ENCODE results near the gene TOX4.
A peak's percentile ranks its signal among the peaks of the same experiment; 100 is the strongest.

Gene TOX4

DNA sequence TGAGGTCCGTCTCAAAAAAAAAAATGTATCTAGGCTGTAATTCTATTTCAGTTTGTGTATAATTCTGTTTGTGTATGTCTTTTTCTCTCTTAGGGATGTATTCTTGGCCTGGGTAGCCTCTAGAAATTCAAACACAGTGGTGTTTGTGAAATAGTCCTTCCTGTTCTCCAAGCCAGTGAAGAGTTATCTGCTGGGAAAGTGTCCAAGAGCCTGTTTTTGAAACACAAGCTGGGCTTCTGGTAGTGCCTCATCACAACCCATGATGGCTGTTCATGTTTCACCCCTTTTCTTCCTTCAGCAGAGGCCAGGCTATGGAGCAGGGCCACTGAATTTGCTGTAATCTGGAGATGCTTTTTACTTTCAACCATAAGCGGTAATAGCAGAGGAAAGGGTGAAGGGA, 19.5 kb downstream of the TOX4 start:
- H3K9ac ChIP-seq (ENCODE audit: low read length), result no peak overlapping the region
- H2BK5ac ChIP-seq (ENCODE audit: low read depth, low read length, poor library complexity, severe bottlenecking), result no peak overlapping the region
- H3K79me1 ChIP-seq (replicated peaks; ENCODE audit: low read length, poor library complexity, severe bottlenecking), result peaks cover 8% of the 10 kb centered on the region

DNA sequence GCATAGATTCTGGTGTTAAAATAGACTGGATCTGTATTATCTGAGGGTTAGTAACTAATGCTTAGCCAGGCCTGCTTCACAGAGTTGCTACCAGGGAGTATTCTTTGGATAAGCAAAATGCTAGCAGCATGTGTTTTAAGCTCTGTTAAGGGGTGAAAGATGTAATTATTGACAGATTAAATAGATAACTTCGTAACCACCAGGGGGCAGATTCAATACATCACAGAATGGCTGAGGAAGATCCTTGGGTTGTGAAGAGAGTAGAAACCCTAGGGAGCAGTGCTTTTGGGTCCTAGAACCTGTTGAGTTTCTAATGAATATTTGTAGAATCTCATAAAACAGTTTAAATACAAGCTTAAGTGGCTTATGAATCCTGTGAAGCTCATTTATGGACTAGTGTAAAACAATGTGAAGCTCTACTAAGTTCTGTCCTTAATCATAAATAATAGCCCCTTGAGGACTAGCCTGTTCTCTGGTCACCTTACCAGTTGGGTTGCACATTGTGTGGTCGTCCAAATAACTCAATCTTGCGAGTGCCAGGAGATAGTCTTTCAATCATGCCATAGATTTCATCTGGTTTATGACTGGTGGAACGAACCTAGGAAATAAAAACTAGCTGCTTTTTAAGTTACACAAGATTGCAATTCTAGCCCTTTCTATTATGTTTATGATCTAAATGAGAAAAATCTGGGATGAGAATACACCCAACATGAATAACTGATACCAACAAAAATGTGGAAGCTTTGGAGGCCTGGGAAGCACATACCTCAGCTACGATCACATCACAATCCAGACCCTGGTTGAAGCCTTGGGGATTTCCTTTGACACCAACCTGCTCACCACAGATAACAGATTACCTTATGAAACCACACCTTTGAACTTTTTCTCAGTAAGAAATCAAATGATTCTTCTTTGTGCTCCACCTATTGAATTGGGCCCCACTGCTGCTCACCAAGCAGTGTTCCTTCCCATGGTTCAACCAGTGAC, 21.8 kb downstream of the TOX4 start:
- H2BK120ac ChIP-seq (ENCODE audit: low read depth, low read length), result no peak overlapping the region
- 93% methylated on average over 4 of the region's 5 CpGs for WGBS

More for the DNA sequence above, 19.5 kb downstream of the TOX4 start:
- Histone ChIP-seq H2BK15ac (ENCODE audit: low read depth, poor library complexity, severe bottlenecking) (no peak overlapping the region), H3K23ac (ENCODE audit: low read length in 2 of 2) (no peak overlapping the region), H4K91ac (ENCODE audit: low read length) (no peak overlapping the region), H3K27ac (ENCODE audit: low read length, poor library complexity, severe bottlenecking) (no peak overlapping the region), H3K4me2 (ENCODE audit: low read length, poor library complexity, severe bottlenecking) (no peak overlapping the region), H2BK12ac (ENCODE audit: low read length in 2 of 2) (no peak overlapping the region), H2AK5ac (ENCODE audit: low read length, severe bottlenecking) (no peak overlapping the region), H2BK120ac (ENCODE audit: low read depth, low read length) (no peak overlapping the region), H3K27me3 (ENCODE audit: control insufficient read depth in 1 of 2, insufficient read depth in 1 of 2, low read length in 2 of 2) (no peaks in the 10 kb centered on the region), H3K18ac (ENCODE audit: low read depth in 1 of 2, low read length in 2 of 2) (no peak overlapping the region), H3K14ac (ENCODE audit: low read length in 2 of 2) (no peak overlapping the region), H3K36me3 (ENCODE audit: control insufficient read depth in 1 of 2, insufficient read depth in 2 of 2, low read depth in 1 of 2, low read length in 2 of 2) (peaks cover 30 to 89% of the 10 kb centered on the region in 2 experiments), H3K9me3 (ENCODE audit: control insufficient read depth, low read length) (no peaks in the 10 kb centered on the region), H3K4me1 (ENCODE audit: control insufficient read depth, insufficient read depth, low read depth, low read length) (peaks cover 4% of the 10 kb centered on the region), H3K4ac (ENCODE audit: low read depth in 1 of 2, low read length in 2 of 2) (no peak overlapping the region), H4K8ac (ENCODE audit: low read length) (no peak overlapping the region), H3K4me3 (ENCODE audit: insufficient read depth in 1 of 2, low read depth in 1 of 2, low read length in 2 of 2) (no peak overlapping the region), H2AFZ (ENCODE audit: low read depth, low read length) (no peak overlapping the region)
- DNase-seq, result no peak
- WGBS, result 100% methylated on average over 2 of the region's 2 CpGs

DNA sequence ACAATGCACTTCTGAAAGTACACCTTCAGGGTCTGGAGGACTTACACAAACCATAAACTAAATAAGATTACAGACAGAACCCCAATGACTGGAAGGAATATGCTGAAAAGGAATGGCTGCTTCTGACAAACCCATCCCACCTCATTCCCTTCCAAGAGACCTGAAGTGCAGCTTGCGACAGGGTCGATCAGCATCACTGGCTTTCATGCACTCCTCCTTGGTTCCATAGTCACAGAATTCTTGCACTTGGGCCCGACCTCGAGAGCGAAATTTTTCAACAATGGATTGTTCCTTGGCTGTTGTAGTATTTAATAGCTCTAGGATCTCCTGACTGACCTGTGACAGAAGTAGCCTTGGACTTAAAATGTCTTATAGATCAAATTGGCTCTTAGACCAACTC, 24.6 kb downstream of the TOX4 start:
- 98% methylated on average over 5 of the region's 5 CpGs for WGBS
- Histone ChIP-seq H2BK12ac (ENCODE audit: low read length in 2 of 2) (peak overlapping the region in 1 of 2 experiments; percentile 54), H2AFZ (ENCODE audit: low read depth, low read length) (no peak overlapping the region)

More for the DNA sequence above, 21.8 kb downstream of the TOX4 start:
- Histone ChIP-seq H3K4me3 (ENCODE audit: insufficient read depth in 1 of 2, low read depth in 1 of 2, low read length in 2 of 2) (no peak overlapping the region), H3K4ac (ENCODE audit: low read depth in 1 of 2, low read length in 2 of 2) (no peak overlapping the region), H4K8ac (ENCODE audit: low read length) (no peak overlapping the region), H3K4me1 (ENCODE audit: control insufficient read depth, insufficient read depth, low read depth, low read length) (peaks cover 4% of the 10 kb centered on the region), H3K36me3 (ENCODE audit: control insufficient read depth in 1 of 2, insufficient read depth in 2 of 2, low read depth in 1 of 2, low read length in 2 of 2) (peaks cover 26 to 94% of the 10 kb centered on the region in 2 experiments), H2BK15ac (ENCODE audit: low read depth, poor library complexity, severe bottlenecking) (no peak overlapping the region), H3K79me1 (replicated peaks; ENCODE audit: low read length, poor library complexity, severe bottlenecking) (peaks cover 18% of the 10 kb centered on the region), H3K9ac (ENCODE audit: low read length) (peak overlapping the region; percentile 56), H3K9me3 (ENCODE audit: control insufficient read depth, low read length) (no peaks in the 10 kb centered on the region), H2AFZ (ENCODE audit: low read depth, low read length) (no peak overlapping the region), H3K14ac (ENCODE audit: low read length in 2 of 2) (no peak overlapping the region), H2AK5ac (ENCODE audit: low read length, severe bottlenecking) (no peak overlapping the region), H3K23ac (ENCODE audit: low read length in 2 of 2) (no peak overlapping the region), H3K27ac (ENCODE audit: low read length, poor library complexity, severe bottlenecking) (peak overlapping the region; percentile 38), H2BK5ac (ENCODE audit: low read depth, low read length, poor library complexity, severe bottlenecking) (no peak overlapping the region), H3K27me3 (ENCODE audit: control insufficient read depth in 1 of 2, insufficient read depth in 1 of 2, low read length in 2 of 2) (no peaks in the 10 kb centered on the region), H2BK12ac (ENCODE audit: low read length in 2 of 2) (no peak overlapping the region), H4K91ac (ENCODE audit: low read length) (no peak overlapping the region), H3K4me2 (ENCODE audit: low read length, poor library complexity, severe bottlenecking) (no peak overlapping the region), H3K18ac (ENCODE audit: low read depth in 1 of 2, low read length in 2 of 2) (no peak overlapping the region)
- peak; percentile 66 for DNase-seq

DNA sequence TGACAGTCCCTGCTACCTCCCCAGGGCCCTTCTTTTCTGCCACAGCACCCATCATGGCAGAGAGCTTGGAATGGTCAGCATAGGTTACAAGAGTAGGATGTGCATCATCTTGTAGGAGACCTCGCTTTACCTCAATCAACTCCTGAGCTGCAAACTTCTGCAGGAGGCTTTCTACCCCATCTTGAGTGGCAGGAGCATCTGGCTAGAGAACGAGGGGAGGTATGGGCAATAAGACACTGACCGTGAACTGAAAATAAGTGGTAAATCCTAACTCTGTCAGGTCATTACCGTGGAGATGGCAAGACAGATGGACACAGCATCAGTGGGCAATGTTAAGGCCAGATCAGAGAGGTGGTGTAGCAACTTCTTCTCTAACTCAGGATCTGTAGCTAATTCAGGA, 26.4 kb downstream of the TOX4 start:
- Histone ChIP-seq H3K79me1 (replicated peaks; ENCODE audit: low read length, poor library complexity, severe bottlenecking) (peaks cover 19% of the 10 kb centered on the region), H3K36me3 (ENCODE audit: control insufficient read depth in 1 of 2, insufficient read depth in 2 of 2, low read depth in 1 of 2, low read length in 2 of 2) (peaks cover 24 to 71% of the 10 kb centered on the region in 2 experiments), H2BK12ac (ENCODE audit: low read length in 2 of 2) (no peak overlapping the region), H4K91ac (ENCODE audit: low read length) (no peak overlapping the region), H3K23ac (ENCODE audit: low read length in 2 of 2) (no peak overlapping the region), H2BK15ac (ENCODE audit: low read depth, poor library complexity, severe bottlenecking) (no peak overlapping the region), H3K4me3 (ENCODE audit: insufficient read depth in 1 of 2, low read depth in 1 of 2, low read length in 2 of 2) (no peak overlapping the region), H2AK5ac (ENCODE audit: low read length, severe bottlenecking) (no peak overlapping the region), H3K27me3 (ENCODE audit: control insufficient read depth in 1 of 2, insufficient read depth in 1 of 2, low read length in 2 of 2) (no peaks in the 10 kb centered on the region), H3K9ac (ENCODE audit: low read length) (no peak overlapping the region), H3K4ac (ENCODE audit: low read depth in 1 of 2, low read length in 2 of 2) (no peak overlapping the region), H2BK5ac (ENCODE audit: low read depth, low read length, poor library complexity, severe bottlenecking) (no peak overlapping the region), H2AFZ (ENCODE audit: low read depth, low read length) (no peak overlapping the region), H3K4me1 (ENCODE audit: control insufficient read depth, insufficient read depth, low read depth, low read length) (peaks cover 2% of the 10 kb centered on the region), H3K4me2 (ENCODE audit: low read length, poor library complexity, severe bottlenecking) (no peak overlapping the region), H3K9me3 (ENCODE audit: control insufficient read depth, low read length) (no peaks in the 10 kb centered on the region), H3K14ac (ENCODE audit: low read length in 2 of 2) (no peak overlapping the region), H3K27ac (ENCODE audit: low read length, poor library complexity, severe bottlenecking) (no peak overlapping the region), H4K8ac (ENCODE audit: low read length) (peak overlapping the region; percentile 13), H2BK120ac (ENCODE audit: low read depth, low read length) (no peak overlapping the region), H3K18ac (ENCODE audit: low read depth in 1 of 2, low read length in 2 of 2) (no peak overlapping the region)
- 93% methylated on average over 3 of the region's 4 CpGs for WGBS
- no peak for DNase-seq

More for the DNA sequence above, 24.6 kb downstream of the TOX4 start:
- Histone ChIP-seq H4K8ac (ENCODE audit: low read length) (no peak overlapping the region), H2AK5ac (ENCODE audit: low read length, severe bottlenecking) (no peak overlapping the region), H3K79me1 (replicated peaks; ENCODE audit: low read length, poor library complexity, severe bottlenecking) (peaks cover 16% of the 10 kb centered on the region), H3K18ac (ENCODE audit: low read depth in 1 of 2, low read length in 2 of 2) (no peak overlapping the region), H3K27ac (ENCODE audit: low read length, poor library complexity, severe bottlenecking) (no peak overlapping the region), H2BK5ac (ENCODE audit: low read depth, low read length, poor library complexity, severe bottlenecking) (no peak overlapping the region), H3K27me3 (ENCODE audit: control insufficient read depth in 1 of 2, insufficient read depth in 1 of 2, low read length in 2 of 2) (no peaks in the 10 kb centered on the region), H2BK120ac (ENCODE audit: low read depth, low read length) (no peak overlapping the region), H3K4me1 (ENCODE audit: control insufficient read depth, insufficient read depth, low read depth, low read length) (peaks cover 2% of the 10 kb centered on the region), H3K4me3 (ENCODE audit: insufficient read depth in 1 of 2, low read depth in 1 of 2, low read length in 2 of 2) (no peak overlapping the region), H4K91ac (ENCODE audit: low read length) (no peak overlapping the region), H3K36me3 (ENCODE audit: control insufficient read depth in 1 of 2, insufficient read depth in 2 of 2, low read depth in 1 of 2, low read length in 2 of 2) (peaks cover 18 to 77% of the 10 kb centered on the region in 2 experiments), H3K4ac (ENCODE audit: low read depth in 1 of 2, low read length in 2 of 2) (no peak overlapping the region), H3K4me2 (ENCODE audit: low read length, poor library complexity, severe bottlenecking) (no peak overlapping the region), H3K9me3 (ENCODE audit: control insufficient read depth, low read length) (no peaks in the 10 kb centered on the region), H3K23ac (ENCODE audit: low read length in 2 of 2) (no peak overlapping the region), H3K9ac (ENCODE audit: low read length) (no peak overlapping the region), H2BK15ac (ENCODE audit: low read depth, poor library complexity, severe bottlenecking) (no peak overlapping the region), H3K14ac (ENCODE audit: low read length in 2 of 2) (no peak overlapping the region)
- DNase-seq, result no peak

Measured in mesenchymal stem cell (in vitro differentiated cells and primary cell).